IMR-90 (cell line): ENCODE data around the gene INCENP. TPM values are rescaled to one million over a fixed set of nuclear protein-coding genes. Genes with fewer than 3 reads are reported as not detected.
A peak's percentile ranks its signal among the peaks of the same experiment; 100 is the strongest.

Experiments used
- ATAC-seq: fragments of 200-7000 bp; cut with Tn5 transposase; 2 replicates; pipeline ENCODE4 v1.9.1; 2020; ENCODE audit warnings: low read depth, mild to moderate bottlenecking, moderate library complexity
- BruUV-seq: library from RNA; stranded (reverse); fragments of 400-500 nt; replicated peaks from 2 replicates; lab custom pipeline; 2021; lab: Mats Ljungman, UMichigan
- CTCF ChIA-PET: fragments of 300-600 bp; formaldehyde crosslinking; extraction: SDS; loops from one replicate; lab custom pipeline; 2021; ENCODE audit warnings: antibody characterized with exemption; lab: Yijun Ruan, JAX
- POLR2A ChIA-PET: fragments of 300-600 bp; sonication (Branson Sonifier 250); formaldehyde crosslinking; loops from one replicate; lab custom pipeline; 2022; ENCODE audit warnings: antibody characterized with exemption; ENCODE audit not compliant: unreplicated experiment; lab: Charles Lee
- DNase-seq: peaks from one replicate; pipeline ENCODE4 v3.0.0; 2013
- H2AFZ ChIP-seq: replicated peaks from 2 replicates; pipeline ENCODE3; 2013; ENCODE audit warnings: low read length, mild to moderate bottlenecking; ENCODE audit not compliant: poor library complexity
- H2AK5ac ChIP-seq: 2 replicates; pipeline ENCODE4 v1.6.1; 2013; ENCODE audit warnings: low read depth, low read length, inconsistent platforms
- H2AK9ac ChIP-seq: replicated peaks from 2 replicates; pipeline ENCODE3; 2013; ENCODE audit warnings: mild to moderate bottlenecking, low read depth, low read length, moderate library complexity; ENCODE audit not compliant: poor library complexity
- H2BK120ac ChIP-seq: 2 replicates; pipeline ENCODE4 v1.6.1; 2013; ENCODE audit warnings: low read depth, low read length, inconsistent platforms
- H2BK15ac ChIP-seq: 3 replicates; pipeline ENCODE4 v1.6.1; 2013; ENCODE audit warnings: low read depth, low read length, inconsistent platforms
- H2BK20ac ChIP-seq: 2 replicates; pipeline ENCODE4 v1.6.1; 2013; ENCODE audit warnings: low read depth, mild to moderate bottlenecking, inconsistent platforms, low read length, moderate library complexity
- H2BK5ac ChIP-seq: 2 replicates; pipeline ENCODE4 v1.6.1; 2013; ENCODE audit warnings: mild to moderate bottlenecking, low read depth, low read length, inconsistent platforms; ENCODE audit not compliant: poor library complexity, severe bottlenecking
- H3K14ac ChIP-seq: replicated peaks from 2 replicates; pipeline ENCODE4 v1.6.1; 2013; ENCODE audit warnings: low read depth, low read length, inconsistent platforms
- H3K18ac ChIP-seq: 2 replicates; pipeline ENCODE4 v1.6.1; 2013; ENCODE audit warnings: low read depth, low read length, control low read depth
- H3K23ac ChIP-seq: 2 replicates; pipeline ENCODE4 v1.6.1; 2013; ENCODE audit warnings: low read depth, low read length, inconsistent platforms
- H3K27ac ChIP-seq: 2 replicates; pipeline ENCODE4 v1.5.1; 2013; ENCODE audit warnings: mild to moderate bottlenecking, control low read depth, low read length; ENCODE audit not compliant: insufficient read depth
- H3K27me3 ChIP-seq: 2 replicates; pipeline ENCODE4 v1.6.1; 2013; ENCODE audit warnings: low read length; ENCODE audit not compliant: control insufficient read depth, insufficient read depth
- H3K36me3 ChIP-seq: 2 replicates; pipeline ENCODE4 v1.6.1; 2013; ENCODE audit warnings: low read length, mixed read lengths; ENCODE audit not compliant: control insufficient read depth, insufficient read depth
- H3K4ac ChIP-seq: 2 replicates; pipeline ENCODE4 v1.6.1; 2013; ENCODE audit warnings: low read depth, low read length, inconsistent platforms
- H3K4me1 ChIP-seq: 2 replicates; pipeline ENCODE4 v1.6.1; 2013; ENCODE audit warnings: low read length, mixed read lengths; ENCODE audit not compliant: control insufficient read depth, insufficient read depth
- H3K4me2 ChIP-seq: 2 replicates; pipeline ENCODE4 v1.6.1; 2013; ENCODE audit warnings: low read depth, mild to moderate bottlenecking, control low read depth, low read length, moderate library complexity
- H3K4me3 ChIP-seq: 2 replicates; pipeline ENCODE4 v1.5.1; 2013; ENCODE audit warnings: low read depth, mild to moderate bottlenecking, control low read depth, low read length, moderate library complexity; ENCODE audit not compliant: insufficient read depth
- H3K56ac ChIP-seq: 2 replicates; pipeline ENCODE4 v1.6.1; 2013; ENCODE audit warnings: low read length, inconsistent platforms; ENCODE audit not compliant: insufficient read depth; ENCODE audit errors: extremely low read depth
- H3K79me1 ChIP-seq, 2 experiments: 2 replicates each; pipeline ENCODE4 v1.6.1; 2013; ENCODE audit warnings: low read length in 2 of 2, inconsistent platforms in 1 of 2, low read depth in 1 of 2
- H3K9ac ChIP-seq: 2 replicates; pipeline ENCODE4 v1.6.1; 2013; ENCODE audit warnings: low read depth, low read length, control low read depth
- H3K9me1 ChIP-seq: 2 replicates; pipeline ENCODE4 v1.6.1; 2013; ENCODE audit warnings: low read length, inconsistent platforms; ENCODE audit not compliant: insufficient read depth
- H3K9me3 ChIP-seq: 2 replicates; pipeline ENCODE4 v1.6.1; 2013; ENCODE audit warnings: low read length; ENCODE audit not compliant: control insufficient read depth, insufficient read depth
- H4K20me1 ChIP-seq: 2 replicates; pipeline ENCODE4 v1.6.1; 2013; ENCODE audit warnings: low read length, inconsistent platforms; ENCODE audit not compliant: insufficient read depth
- H4K5ac ChIP-seq: 2 replicates; pipeline ENCODE4 v1.6.1; 2013; ENCODE audit warnings: mild to moderate bottlenecking, low read depth, low read length, control low read depth
- H4K8ac ChIP-seq, 2 experiments: 2 replicates each; pipeline ENCODE4 v1.6.1; 2013; ENCODE audit warnings: low read depth in 2 of 2, low read length in 2 of 2, control low read depth in 1 of 2, inconsistent platforms in 1 of 2
- H4K91ac ChIP-seq: 2 replicates; pipeline ENCODE4 v1.6.1; 2013; ENCODE audit warnings: low read depth, low read length, inconsistent platforms; ENCODE audit not compliant: insufficient read depth
- BHLHE40 ChIP-seq: fragments of 150-350 bp; IDR thresholded peaks from 2 replicates; pipeline ENCODE4 v1.6.1; 2016; ENCODE audit warnings: mild to moderate bottlenecking, low read depth, low read length
- CEBPB ChIP-seq: IDR thresholded peaks from 2 replicates; pipeline ENCODE4 v1.6.1; 2012; ENCODE audit warnings: low read depth, low read length, improper control_type of control experiment
- CHD1 ChIP-seq: IDR thresholded peaks from 2 replicates; pipeline ENCODE4 v1.6.1; 2012; ENCODE audit warnings: low read depth, low read length, improper control_type of control experiment
- ELK1 ChIP-seq: fragments of 150-350 bp; IDR thresholded peaks from 2 replicates; pipeline ENCODE4 v1.6.1; 2016; ENCODE audit warnings: low read depth, mild to moderate bottlenecking, low read length, moderate library complexity, borderline replicate concordance
- FOS ChIP-seq: fragments of 150-350 bp; IDR thresholded peaks from 2 replicates; pipeline ENCODE4 v1.6.1; 2016; ENCODE audit warnings: low read depth, low read length
- MAFK ChIP-seq: IDR thresholded peaks from 2 replicates; pipeline ENCODE4 v1.6.1; 2012; ENCODE audit warnings: low read depth, low read length, improper control_type of control experiment
- MAZ ChIP-seq: IDR thresholded peaks from 2 replicates; pipeline ENCODE4 v1.6.1; 2012; ENCODE audit warnings: low read depth, mild to moderate bottlenecking, low read length, improper control_type of control experiment, moderate library complexity, borderline replicate concordance
- MXI1 ChIP-seq: IDR thresholded peaks from 2 replicates; pipeline ENCODE4 v1.6.1; 2012; ENCODE audit warnings: low read depth, mild to moderate bottlenecking, low read length, moderate library complexity, borderline replicate concordance
- NFE2L2 ChIP-seq: fragments of 150-350 bp; IDR thresholded peaks from 2 replicates; pipeline ENCODE4 v1.6.1; 2016; ENCODE audit warnings: low read depth, mild to moderate bottlenecking, low read length
- POLR2A ChIP-seq: IDR thresholded peaks from 2 replicates; pipeline ENCODE4 v1.6.1; 2012; ENCODE audit warnings: mild to moderate bottlenecking, low read depth, low read length
- RAD21 ChIP-seq: IDR thresholded peaks from 2 replicates; pipeline ENCODE4 v1.6.1; 2012; ENCODE audit warnings: low read length, improper control_type of control experiment
- RCOR1 ChIP-seq: IDR thresholded peaks from 2 replicates; pipeline ENCODE4 v1.6.1; 2012; ENCODE audit warnings: mild to moderate bottlenecking, low read length, improper control_type of control experiment; ENCODE audit not compliant: insufficient replicate concordance
- RFX5 ChIP-seq: IDR thresholded peaks from 2 replicates; pipeline ENCODE4 v1.8.0; 2012; ENCODE audit warnings: low read depth, mild to moderate bottlenecking, low read length, moderate library complexity
- SMC3 ChIP-seq: fragments of 150-350 bp; IDR thresholded peaks from 2 replicates; pipeline ENCODE4 v1.6.1; 2016; ENCODE audit warnings: low read depth, mild to moderate bottlenecking, antibody characterized with exemption, low read length, moderate library complexity
- USF2 ChIP-seq: fragments of 150-350 bp; IDR thresholded peaks from 2 replicates; pipeline ENCODE4 v1.6.1; 2017; ENCODE audit warnings: mild to moderate bottlenecking, antibody characterized with exemption, low read length, low read depth
- WGBS, 2 experiments: methylation state at CpG; one replicate each; pipeline versions ENCODE4 v1.1.5 to v1.1.7; 2013; ENCODE audit warnings: missing lambda C conversion rate in 2 of 2; ENCODE audit not compliant: insufficient read length in 1 of 2; ENCODE audit errors: extremely low coverage in 2 of 2; 5-methylcytosine and 5-hydroxymethylcytosine counted together
- dilution Hi-C: fragments of 300-500 bp; cut with HindIII; formaldehyde crosslinking; loops from one replicate; pipeline ENCODE4 v1.14.3; 2018; ENCODE audit warnings: low sequenced_read_pairs; ENCODE audit not compliant: unreplicated experiment
- in situ Hi-C: fragments of 300-500 bp; cut with MboI; formaldehyde crosslinking; loops from 3 replicates; pipeline ENCODE4 v1.14.3; 2019; ENCODE audit warnings: low sequenced_read_pairs, inconsistent platforms, mixed read lengths
- intact Hi-C: fragments of 100-400 bp; cut with micrococcal nuclease; formaldehyde crosslinking; loops from 2 replicates; pipeline ENCODE4 v1.10.0; 2022
- polyA plus RNA-seq, 3 experiments: library from polyadenylated mRNA; depleted of rRNA; stranded (reverse); fragments of >200 nt; gene quantifications; 2 replicates each; pipeline ENCODE4 v1.2.3, GENCODE V29; 2012; ENCODE audit warnings: low replicate concordance in 1 of 3
- total RNA-seq: library from RNA; depleted of rRNA; stranded (reverse); fragments of >200 nt; gene quantifications from 2 replicates; pipeline ENCODE4 v1.2.3, GENCODE V29; 2012
- TF ChIP-seq, protein P1 (sequence below): conservative IDR thresholded peaks from 2 replicates; pipeline ENCODE4 v1.5.1; 2012; ENCODE audit warnings: mild to moderate bottlenecking, low read depth, low read length, improper control_type of control experiment

INCENP gene
- total and polyA plus RNA-seq, 2 of the 4 experiments (the other 2 are of a cell fraction), result 18.6 to 23.8 TPM

DNA sequence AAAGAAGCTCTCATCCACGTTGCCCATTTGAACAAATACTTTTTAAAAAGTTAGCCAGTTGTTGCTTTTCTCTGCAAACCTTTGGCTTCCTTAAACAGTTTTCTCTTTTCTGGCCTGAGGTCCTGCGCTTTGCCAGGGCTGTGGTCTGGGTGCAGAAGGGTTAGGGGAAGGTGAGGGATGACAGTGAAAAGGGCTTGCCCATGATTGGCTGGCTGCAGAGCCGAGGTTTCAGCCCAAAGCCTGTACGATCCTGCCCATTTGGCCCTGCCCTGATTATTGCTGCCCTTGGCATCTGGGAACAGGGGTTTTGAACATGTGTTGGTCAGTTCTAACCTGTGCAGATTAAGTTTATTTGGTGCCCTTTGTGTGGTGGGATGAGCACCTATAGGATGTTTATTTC is 1.5 kb downstream of the INCENP start:
- Histone ChIP-seq H3K14ac (no peak overlapping the region), H2BK15ac (no peak overlapping the region), H3K4ac (no peak overlapping the region), H2BK5ac (no peak overlapping the region), H3K4me3 (no peak overlapping the region), H3K56ac (peak overlapping the region; percentile 83; the same call in 1 of the 2 replicates), H4K91ac (no peak overlapping the region), H3K18ac (no peak overlapping the region), H3K9me3 (no peaks in the 10 kb centered on the region), H3K36me3 (peaks cover 18% of the 10 kb centered on the region; the same call in 1 of the 2 replicates), H3K27me3 (no peaks in the 10 kb centered on the region), H2BK120ac (no peak overlapping the region), H4K5ac (no peak overlapping the region), H3K9me1 (peaks cover 8% of the 10 kb centered on the region; the same call in 1 of the 2 replicates), H3K9ac (peak overlapping the region; percentile 80; the same call in 1 of the 2 replicates), H4K8ac (peak overlapping the region in 1 of 2 experiments; percentile 22; a peak in 1 of 4 replicates), H3K79me1 (peaks cover 3 to 40% of the 10 kb centered on the region in 2 experiments; a peak in 3 of 4 replicates), H4K20me1 (peaks cover 8% of the 10 kb centered on the region), H2AFZ (peak overlapping the region; percentile 69), H3K27ac (no peak overlapping the region), H2AK5ac (no peak overlapping the region; the same call in 1 of the 2 replicates), H3K4me1 (peaks cover 3% of the 10 kb centered on the region; the same call in 1 of the 2 replicates), H3K4me2 (peak overlapping the region; percentile 92), H2BK20ac (no peak overlapping the region), H2AK9ac (no peak overlapping the region), H3K23ac (peak overlapping the region; percentile 88; the same call in 1 of the 2 replicates)
- ATAC-seq, result no peak
- no TSS peak for BruUV-seq
- in situ Hi-C loops, result no loop called here
- WGBS, 2 experiments, result 13% methylated on average over 1 of the region's 4 CpGs; no CpG with 5 or more reads in 1 of the 2 experiments
- intact Hi-C loops, result no loop called here
- no peak for DNase-seq
- TF ChIP-seq CEBPB (no peak), NFE2L2 (no peak), RFX5 (no peak), MAZ (no peak), FOS (no peak), RAD21 (no peak), BHLHE40 (no peak), RCOR1 (no peak), CHD1 (no peak), SMC3 (no peak), POLR2A (no peak), ELK1 (no peak), MXI1 (no peak), USF2 (no peak), MAFK (no peak)
- TF ChIP-seq, protein P1, sequence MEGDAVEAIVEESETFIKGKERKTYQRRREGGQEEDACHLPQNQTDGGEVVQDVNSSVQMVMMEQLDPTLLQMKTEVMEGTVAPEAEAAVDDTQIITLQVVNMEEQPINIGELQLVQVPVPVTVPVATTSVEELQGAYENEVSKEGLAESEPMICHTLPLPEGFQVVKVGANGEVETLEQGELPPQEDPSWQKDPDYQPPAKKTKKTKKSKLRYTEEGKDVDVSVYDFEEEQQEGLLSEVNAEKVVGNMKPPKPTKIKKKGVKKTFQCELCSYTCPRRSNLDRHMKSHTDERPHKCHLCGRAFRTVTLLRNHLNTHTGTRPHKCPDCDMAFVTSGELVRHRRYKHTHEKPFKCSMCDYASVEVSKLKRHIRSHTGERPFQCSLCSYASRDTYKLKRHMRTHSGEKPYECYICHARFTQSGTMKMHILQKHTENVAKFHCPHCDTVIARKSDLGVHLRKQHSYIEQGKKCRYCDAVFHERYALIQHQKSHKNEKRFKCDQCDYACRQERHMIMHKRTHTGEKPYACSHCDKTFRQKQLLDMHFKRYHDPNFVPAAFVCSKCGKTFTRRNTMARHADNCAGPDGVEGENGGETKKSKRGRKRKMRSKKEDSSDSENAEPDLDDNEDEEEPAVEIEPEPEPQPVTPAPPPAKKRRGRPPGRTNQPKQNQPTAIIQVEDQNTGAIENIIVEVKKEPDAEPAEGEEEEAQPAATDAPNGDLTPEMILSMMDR, result no peak
- POLR2A ChIA-PET, result no interaction called here
- CTCF ChIA-PET, result no interaction called here
- dilution Hi-C loops, result no loop called here
